Colonic mucosa (tissue), 4 donors: ENCODE data around the gene RGS5. TPM values are rescaled to one million over a fixed set of nuclear protein-coding genes. Genes with fewer than 3 reads are reported as not detected.
"Not testable (repeated sequence)": the region's sequence is repeated elsewhere in the genome, so short reads cannot be mapped to it uniquely, and the experiment has no call there.

Source experiments
- DNase-seq: peaks from one replicate; pipeline ENCODE4 v3.0.0-alpha.2; 2020
- H3K27ac ChIP-seq: fragments of 200-600 bp; one replicate; pipeline ENCODE4 v1.8.0; 2021
- H3K27me3 ChIP-seq: fragments of 200-600 bp; one replicate; pipeline ENCODE4 v1.8.0; 2021
- H3K36me3 ChIP-seq: fragments of 200-600 bp; one replicate; pipeline ENCODE4 v1.8.0; 2021
- H3K4me1 ChIP-seq: fragments of 200-600 bp; one replicate; pipeline ENCODE4 v1.8.0; 2021; ENCODE audit warnings: mild to moderate bottlenecking
- H3K4me3 ChIP-seq: fragments of 200-600 bp; one replicate; pipeline ENCODE4 v1.8.0; 2021
- H3K9ac ChIP-seq, 2 donors: one replicate each; pipeline ENCODE4 v1.7.0; 2013; ENCODE audit warnings: control low read depth in 2 of 2, low read depth in 2 of 2, low read length in 2 of 2
- H3K9me3 ChIP-seq: fragments of 200-600 bp; one replicate; pipeline ENCODE4 v1.8.0; 2021
- CTCF ChIP-seq: fragments of 200-600 bp; IDR thresholded peaks from one replicate; pipeline ENCODE4 v1.8.0; 2022; ENCODE audit warnings: antibody characterized with exemption, mild to moderate bottlenecking
- intact Hi-C: fragments of 100-400 bp; cut with DNase I; formaldehyde crosslinking; loops from one replicate; pipeline ENCODE4 v1.14.1; 2022
- total RNA-seq, 2 donors: library from RNA; stranded (reverse); fragmentation: NEBNext Ultra II Directional in 1 of 2; extraction: Animal tissue kit (Norgen Biotek cat#: 25700) in 1 of 2; gene quantifications; one replicate each; pipeline ENCODE4 v1.2.1, GENCODE V29; 2021
- donor health status: healthy.
- donor health status: DM: no; HTN: no; CAD: no.
- donor health status: DM: no; HTN: no; CAD: no.

The RGS5 gene
- total RNA-seq, 2 donors from 2014 or later = 10.8 to 41.7 TPM

- no peak overlapping the region for H3K4me3 ChIP-seq
- no peak for TF ChIP-seq CTCF
- no peak for DNase-seq
- intact Hi-C loops = no loop called here
- H3K27ac ChIP-seq = no peak overlapping the region
- H3K27me3 ChIP-seq = no peaks in the 10 kb centered on the region
- H3K9me3 ChIP-seq = no peaks in the 10 kb centered on the region
- H3K9ac ChIP-seq = no peak overlapping the region
- H3K36me3 ChIP-seq = no peaks in the 10 kb centered on the region
- H3K4me1 ChIP-seq = no peaks in the 10 kb centered on the region
Measured at GRCh38 chr1:163231385-163231784, 28.7 kb upstream of the RGS5 start.

GRCh38 chr1:163230827-163231226 is 28.1 kb upstream of the RGS5 start:
- TF ChIP-seq CTCF = no peak
- Histone ChIP-seq H3K4me3 (no peak overlapping the region), H3K27me3 (no peaks in the 10 kb centered on the region), H3K4me1 (no peaks in the 10 kb centered on the region), H3K9ac (no peak overlapping the region), H3K9me3 (no peaks in the 10 kb centered on the region), H3K27ac (no peak overlapping the region), H3K36me3 (no peaks in the 10 kb centered on the region)
- DNase-seq = no peak
- intact Hi-C loops = no loop called here

GRCh38 chr1:163228271-163228670 is 25.6 kb upstream of the RGS5 start:
- H3K27ac ChIP-seq, H3K4me3 ChIP-seq, H3K36me3 ChIP-seq, H3K4me1 ChIP-seq, H3K27me3 ChIP-seq, H3K9me3 ChIP-seq, H3K9ac ChIP-seq, intact Hi-C loops, DNase-seq: not testable (repeated sequence)

GRCh38 chr1:163227126-163227525 is 24.4 kb upstream of the RGS5 start:
- no peak for TF ChIP-seq CTCF

GRCh38 chr1:163213626-163214025 is 10.9 kb upstream of the RGS5 start:
- Histone ChIP-seq H3K27me3 (no peaks in the 10 kb centered on the region), H3K9ac (no peak overlapping the region), H3K9me3 (no peaks in the 10 kb centered on the region), H3K27ac (no peak overlapping the region), H3K4me3 (no peak overlapping the region), H3K36me3 (no peaks in the 10 kb centered on the region), H3K4me1 (no peaks in the 10 kb centered on the region)
- no peak for TF ChIP-seq CTCF
- intact Hi-C loops = no loop called here
- no peak for DNase-seq

More at GRCh38 chr1:163227126-163227525, 24.4 kb upstream of the RGS5 start:
- intact Hi-C loops = no loop called here
- no peak for DNase-seq
- no peak overlapping the region for H3K4me3 ChIP-seq
- no peak overlapping the region for H3K9ac ChIP-seq
- H3K9me3 ChIP-seq = no peaks in the 10 kb centered on the region
- no peaks in the 10 kb centered on the region for H3K27me3 ChIP-seq
- H3K36me3 ChIP-seq = no peaks in the 10 kb centered on the region
- no peak overlapping the region for H3K27ac ChIP-seq
- H3K4me1 ChIP-seq = no peaks in the 10 kb centered on the region

- Histone ChIP-seq H3K27me3 (no peaks in the 10 kb centered on the region), H3K4me3 (no peak overlapping the region), H3K9me3 (no peaks in the 10 kb centered on the region), H3K27ac (no peak overlapping the region), H3K36me3 (no peaks in the 10 kb centered on the region), H3K4me1 (no peaks in the 10 kb centered on the region), H3K9ac (no peak overlapping the region)
- DNase-seq = no peak
- intact Hi-C loops = no loop called here
- no peak for TF ChIP-seq CTCF
Measured at GRCh38 chr1:163211667-163212066, 9.0 kb upstream of the RGS5 start.
